ENCODE data around the gene PRM1. TPM values are rescaled to one million over a fixed set of nuclear protein-coding genes. Genes with fewer than 3 reads are reported as not detected.

PRM1 gene
- total RNA-seq, 1 donor from 2014 or later = not detected

- H3K79me2 ChIP-seq (ENCODE audit: insufficient read depth, low read length) = no peaks in the 10 kb centered on the region
- Mint-ChIP-seq H3K27ac (ENCODE audit: unreplicated experiment) (no peak overlapping the region), H3K9me3 (ENCODE audit: unreplicated experiment) (peaks cover 2% of the 10 kb centered on the region), H3K27me3 (ENCODE audit: low read depth, unreplicated experiment) (peaks cover 37% of the 10 kb centered on the region), H3K4me3 (ENCODE audit: unreplicated experiment) (no peak overlapping the region), H3K36me3 (ENCODE audit: low read depth, unreplicated experiment) (no peaks in the 10 kb centered on the region), H3K4me1 (ENCODE audit: low read depth, unreplicated experiment) (peaks cover 4% of the 10 kb centered on the region)
- FAIRE-seq (no peak), DNase-seq (ENCODE audit: low read depth) (no peak)
- H3K27me3 ChIP-seq (ENCODE audit: insufficient read depth, low read length) = no peaks in the 10 kb centered on the region
- no peak for TF ChIP-seq EZH2 (IDR thresholded peaks at IDR 0.05; ENCODE audit: insufficient read depth, low read length)
- TF ChIP-seq CTCF (IDR thresholded peaks at IDR 0.05; ENCODE audit: insufficient read depth, low read depth, low read length) = no peak
- no peaks in the 10 kb centered on the region for H3K36me3 ChIP-seq (ENCODE audit: insufficient read depth, low read length)
- no peak overlapping the region for H3K4me3 ChIP-seq (ENCODE audit: insufficient read depth, low read depth, low read length)
- H4K20me1 ChIP-seq (ENCODE audit: insufficient read depth, low read length) = no peaks in the 10 kb centered on the region
- no peak overlapping the region for H3K4me2 ChIP-seq (ENCODE audit: low read length)
- H3K4me1 ChIP-seq (ENCODE audit: insufficient read depth, low read length) = no peaks in the 10 kb centered on the region
- no peak overlapping the region for H2AFZ ChIP-seq (ENCODE audit: low read depth, low read length)
- H3K9ac ChIP-seq (ENCODE audit: low read length) = no peak overlapping the region
- H3K9me3 ChIP-seq (ENCODE audit: insufficient read depth, low read depth, low read length) = no peaks in the 10 kb centered on the region
- H3K27ac ChIP-seq (ENCODE audit: low read depth, low read length) = no peak overlapping the region
Measured at GRCh38 chr16:11270602-11271162, 10.4 kb downstream of the PRM1 start.

GRCh38 chr16:11268921-11269375 lies 12.2 kb downstream of the PRM1 start, which contains the start of gene TNP2:
TSS of gene TNP2 (minus strand) at chr16:11269325. CDS start at chr16:11269262, 63 bp downstream.
- no peak within 1 kb of the TSS for H3K27ac ChIP-seq (ENCODE audit: low read depth, low read length)
- no peaks in the 10 kb centered on the region for H3K36me3 ChIP-seq (ENCODE audit: insufficient read depth, low read length)
- FAIRE-seq = no peak
- Mint-ChIP-seq H3K4me1 (ENCODE audit: low read depth, unreplicated experiment) (peaks cover 2% of the 10 kb centered on the region), H3K9me3 (ENCODE audit: unreplicated experiment) (peaks cover under 1% of the 10 kb centered on the region), H3K4me3 (ENCODE audit: unreplicated experiment) (no peak within 1 kb of the TSS), H3K36me3 (ENCODE audit: low read depth, unreplicated experiment) (no peaks in the 10 kb centered on the region), H3K27ac (ENCODE audit: unreplicated experiment) (no peak within 1 kb of the TSS), H3K27me3 (ENCODE audit: low read depth, unreplicated experiment) (peaks cover 46% of the 10 kb centered on the region)
- H3K9me3 ChIP-seq (ENCODE audit: insufficient read depth, low read depth, low read length) = no peaks in the 10 kb centered on the region
- no peak within 1 kb of the TSS for H3K4me3 ChIP-seq (ENCODE audit: insufficient read depth, low read depth, low read length)
- no peak within 1 kb of the TSS for H3K9ac ChIP-seq (ENCODE audit: low read length)
- H3K4me1 ChIP-seq (ENCODE audit: insufficient read depth, low read length) = no peaks in the 10 kb centered on the region
- no peaks in the 10 kb centered on the region for H3K27me3 ChIP-seq (ENCODE audit: insufficient read depth, low read length)
- no peak within 1 kb of the TSS for H3K4me2 ChIP-seq (ENCODE audit: low read length)
- no peaks in the 10 kb centered on the region for H3K79me2 ChIP-seq (ENCODE audit: insufficient read depth, low read length)
- no peak within 1 kb of the TSS for H2AFZ ChIP-seq (ENCODE audit: low read depth, low read length)
- H4K20me1 ChIP-seq (ENCODE audit: insufficient read depth, low read length) = no peaks in the 10 kb centered on the region
- no peak for TF ChIP-seq EZH2 (IDR thresholded peaks at IDR 0.05; ENCODE audit: insufficient read depth, low read length)
- no peak for TF ChIP-seq CTCF (IDR thresholded peaks at IDR 0.05; ENCODE audit: insufficient read depth, low read depth, low read length)
- DNase-seq (ENCODE audit: low read depth) = no peak

GRCh38 chr16:11265124-11265523 lies 16.0 kb downstream of the PRM1 start:
- Histone ChIP-seq H3K27ac (ENCODE audit: low read depth, low read length) (no peak overlapping the region), H3K9me3 (ENCODE audit: insufficient read depth, low read depth, low read length) (no peaks in the 10 kb centered on the region), H3K79me2 (ENCODE audit: insufficient read depth, low read length) (no peaks in the 10 kb centered on the region), H2AFZ (ENCODE audit: low read depth, low read length) (no peak overlapping the region), H3K9ac (ENCODE audit: low read length) (no peak overlapping the region), H3K4me1 (ENCODE audit: insufficient read depth, low read length) (no peaks in the 10 kb centered on the region), H3K27me3 (ENCODE audit: insufficient read depth, low read length) (no peaks in the 10 kb centered on the region), H3K4me2 (ENCODE audit: low read length) (no peak overlapping the region), H3K36me3 (ENCODE audit: insufficient read depth, low read length) (no peaks in the 10 kb centered on the region), H4K20me1 (ENCODE audit: insufficient read depth, low read length) (no peaks in the 10 kb centered on the region), H3K4me3 (ENCODE audit: insufficient read depth, low read depth, low read length) (no peak overlapping the region)
- no peaks in the 10 kb centered on the region for H3K4me1 Mint-ChIP-seq (ENCODE audit: low read depth, unreplicated experiment)
- H3K27me3 Mint-ChIP-seq (ENCODE audit: low read depth, unreplicated experiment) = peaks cover 51% of the 10 kb centered on the region
- FAIRE-seq (no peak), DNase-seq (ENCODE audit: low read depth) (no peak)
- no peaks in the 10 kb centered on the region for H3K36me3 Mint-ChIP-seq (ENCODE audit: low read depth, unreplicated experiment)
- TF ChIP-seq EZH2 (IDR thresholded peaks at IDR 0.05; ENCODE audit: insufficient read depth, low read length) = no peak
- TF ChIP-seq CTCF (IDR thresholded peaks at IDR 0.05; ENCODE audit: insufficient read depth, low read depth, low read length) = no peak
- H3K9me3 Mint-ChIP-seq (ENCODE audit: unreplicated experiment) = no peaks in the 10 kb centered on the region
- no peak overlapping the region for H3K4me3 Mint-ChIP-seq (ENCODE audit: unreplicated experiment)
- no peak overlapping the region for H3K27ac Mint-ChIP-seq (ENCODE audit: unreplicated experiment)

Data from astrocyte (in vitro differentiated cells and primary cell).